GM23248 (cell line): Measurements from ENCODE around the gene FAM120C.

Experiments used
- EZH2 ChIP-seq: fragments of 200-600 bp; sonication (generic); IDR thresholded peaks from 2 replicates; pipeline ENCODE4 v1.6.1; 2018; ENCODE audit warnings: antibody characterized with exemption, mild to moderate bottlenecking; ENCODE audit not compliant: insufficient read depth, poor library complexity, severe bottlenecking
- EZH2phosphoT487 ChIP-seq: fragments of 200-600 bp; sonication (generic); IDR thresholded peaks from 2 replicates; pipeline ENCODE4 v1.6.1; 2018; ENCODE audit warnings: antibody characterized with exemption, moderate library complexity, mild to moderate bottlenecking, low read depth; ENCODE audit not compliant: insufficient read depth

GRCh38 chrX:54116391-54116790 is 66.7 kb downstream of the FAM120C start:
- TF ChIP-seq EZH2phosphoT487 (no peak), EZH2 (no peak)
